HepG2 (cell line): Measurements from ENCODE around the gene MRFAP1. TPM values are rescaled to one million over a fixed set of nuclear protein-coding genes. Genes with fewer than 3 reads are reported as not detected.

Experiments used
- CEBPB ChIP-seq: IDR thresholded peaks from 2 replicates; pipeline ENCODE4 v1.6.1; 2011; ENCODE audit warnings: low read depth, low read length, improper control_type of control experiment, borderline replicate concordance
- ESRRA ChIP-seq: sonication (generic); formaldehyde crosslinking; IDR thresholded peaks from 2 replicates; pipeline ENCODE4 v1.5.1; 2020; ENCODE audit warnings: mild to moderate bottlenecking, low read depth, missing genetic modification reagents
- FOSL2 ChIP-seq: sonication (generic); formaldehyde crosslinking; IDR thresholded peaks from 2 replicates; pipeline ENCODE4 v1.4.0; 2020; ENCODE audit warnings: missing genetic modification reagents
- HMGA1 ChIP-seq: sonication (generic); formaldehyde crosslinking; conservative IDR thresholded peaks from 2 replicates; pipeline ENCODE4 v1.4.0; 2020; ENCODE audit warnings: missing genetic modification reagents
- MAFK ChIP-seq, 2 experiments: IDR thresholded peaks in 1 of 2; conservative IDR thresholded peaks in 1 of 2; 2 replicates each; pipeline ENCODE4 v1.6.1; 2011; ENCODE audit warnings: improper control_type of control experiment in 2 of 2, low read length in 2 of 2
- MBNL3 ChIP-seq: fragments of 250-450 bp; sonication (Bioruptor Pico); conservative IDR thresholded peaks from 2 replicates; pipeline ENCODE4 v1.8.0; 2022; ENCODE audit warnings: mild to moderate bottlenecking, inconsistent platforms
- POGZ ChIP-seq: sonication (generic); formaldehyde crosslinking; IDR thresholded peaks from 2 replicates; pipeline ENCODE4 v1.4.0; 2020; ENCODE audit warnings: mild to moderate bottlenecking, missing genetic modification reagents
- PRPF4 ChIP-seq: fragments of 200-400 bp; formaldehyde crosslinking; IDR thresholded peaks from 2 replicates; pipeline ENCODE4 v1.6.1; 2016; ENCODE audit warnings: low read length, low read depth; ENCODE audit not compliant: poor library complexity, severe bottlenecking
- RAD21 ChIP-seq: fragments of 450-650 bp; formaldehyde crosslinking; IDR thresholded peaks from 2 replicates; pipeline ENCODE4 v1.5.0; 2020; ENCODE audit warnings: mild to moderate bottlenecking
- STAG1 ChIP-seq: sonication (generic); formaldehyde crosslinking; IDR thresholded peaks from 2 replicates; pipeline ENCODE4 v1.4.0; 2020; ENCODE audit warnings: missing genetic modification reagents
- TAF15 ChIP-seq: fragments of 200-400 bp; formaldehyde crosslinking; IDR thresholded peaks from one replicate; pipeline ENCODE4 v1.6.1; 2018; ENCODE audit warnings: mild to moderate bottlenecking, low read depth, low read length; ENCODE audit not compliant: poor library complexity, severe bottlenecking
- TOPORS ChIP-seq: sonication (generic); formaldehyde crosslinking; IDR thresholded peaks from 2 replicates; pipeline ENCODE4 v1.8.0; 2023; ENCODE audit warnings: mild to moderate bottlenecking, missing genetic modification reagents
- ZBTB1 ChIP-seq: sonication (generic); formaldehyde crosslinking; IDR thresholded peaks from 2 replicates; pipeline ENCODE4 v1.4.0; 2020; ENCODE audit warnings: missing genetic modification reagents, borderline replicate concordance
- ZBTB8A ChIP-seq: sonication (generic); formaldehyde crosslinking; IDR thresholded peaks from 2 replicates; pipeline ENCODE4 v1.4.0; 2020; ENCODE audit warnings: mild to moderate bottlenecking, low read depth, missing genetic modification reagents, borderline replicate concordance
- ZNF331 ChIP-seq: sonication (generic); formaldehyde crosslinking; IDR thresholded peaks from 2 replicates; pipeline ENCODE4 v1.4.0; 2020; ENCODE audit warnings: missing genetic modification reagents
- ZNF333 ChIP-seq: sonication (generic); formaldehyde crosslinking; IDR thresholded peaks from 2 replicates; pipeline ENCODE4 v1.4.0; 2020; ENCODE audit warnings: mild to moderate bottlenecking, missing genetic modification reagents, borderline replicate concordance
- ZNF431 ChIP-seq: sonication (generic); formaldehyde crosslinking; IDR thresholded peaks from 2 replicates; pipeline ENCODE4 v1.9.0; 2022; ENCODE audit warnings: missing genetic modification reagents, low read depth, mild to moderate bottlenecking, borderline replicate concordance
- ZNF547 ChIP-seq: sonication (generic); formaldehyde crosslinking; IDR thresholded peaks from 2 replicates; pipeline ENCODE4 v1.5.1; 2020; ENCODE audit warnings: mild to moderate bottlenecking, missing genetic modification reagents
- ZNF549 ChIP-seq: sonication (generic); formaldehyde crosslinking; IDR thresholded peaks from 2 replicates; pipeline ENCODE4 v1.5.0; 2020; ENCODE audit warnings: missing genetic modification reagents
- ZNF761 ChIP-seq: sonication (generic); formaldehyde crosslinking; conservative IDR thresholded peaks from 2 replicates; pipeline ENCODE4 v1.4.0; 2020; ENCODE audit warnings: mild to moderate bottlenecking, missing genetic modification reagents
- ZNF792 ChIP-seq: IDR thresholded peaks from 2 replicates; pipeline ENCODE4 v1.6.1; 2016
- ZNF891 ChIP-seq: sonication (generic); formaldehyde crosslinking; IDR thresholded peaks from 2 replicates; pipeline ENCODE4 v1.5.0; 2020; ENCODE audit warnings: mild to moderate bottlenecking, missing genetic modification reagents
- ZSCAN29 ChIP-seq: sonication (generic); formaldehyde crosslinking; conservative IDR thresholded peaks from 2 replicates; pipeline ENCODE4 v1.4.0; 2020; ENCODE audit warnings: mild to moderate bottlenecking, missing genetic modification reagents
- polyA plus RNA-seq, 8 experiments: library from polyadenylated mRNA; depleted of rRNA in 3 of 8; stranded (reverse) in 7 of 8; unstranded in 1 of 8; fragments of >200 nt; fragmentation: Illumina TruSeq in 4 of 8; extraction: Trizol in 4 of 8; gene quantifications; 2 replicates each; pipeline versions ENCODE4 v1.2.1 to v1.2.3, GENCODE V29; 2011 to 2016; ENCODE audit warnings: low read depth in 4 of 8, missing spikeins in 1 of 8, mixed read lengths in 1 of 8; ENCODE audit not compliant: insufficient read depth in 1 of 8
- total RNA-seq, 5 experiments: library from RNA; depleted of rRNA; stranded (reverse); fragments of >200 nt; fragmentation: Illumina TruSeq; extraction: Trizol; gene quantifications; 2 replicates each; pipeline ENCODE4 v1.2.3, GENCODE V29; 2016; ENCODE audit warnings: low read depth in 1 of 5
- TF ChIP-seq, protein P1 (sequence below): sonication (generic); formaldehyde crosslinking; IDR thresholded peaks from 2 replicates; pipeline ENCODE4 v1.4.0; 2020; ENCODE audit warnings: mild to moderate bottlenecking, missing genetic modification reagents, borderline replicate concordance
- TF ChIP-seq, protein P2 (sequence below): sonication (generic); formaldehyde crosslinking; IDR thresholded peaks from 2 replicates; pipeline ENCODE4 v1.8.0; 2022; ENCODE audit warnings: mild to moderate bottlenecking, missing genetic modification reagents, moderate library complexity
- TF ChIP-seq, protein P3 (sequence below): sonication (generic); formaldehyde crosslinking; conservative IDR thresholded peaks from 2 replicates; pipeline ENCODE4 v1.8.0; 2022; ENCODE audit warnings: low read depth, missing genetic modification reagents
- TF ChIP-seq, protein P4 (sequence below): sonication (generic); formaldehyde crosslinking; IDR thresholded peaks from 2 replicates; pipeline ENCODE4 v1.5.0; 2020; ENCODE audit warnings: mild to moderate bottlenecking, low read depth, missing genetic modification reagents, borderline replicate concordance

The MRFAP1 gene
- total and polyA plus RNA-seq, 2 of the 13 experiments (the other 11 are each of a cell fraction or from before 2014, with no cell fraction given) = 112 to 158 TPM

DNA sequence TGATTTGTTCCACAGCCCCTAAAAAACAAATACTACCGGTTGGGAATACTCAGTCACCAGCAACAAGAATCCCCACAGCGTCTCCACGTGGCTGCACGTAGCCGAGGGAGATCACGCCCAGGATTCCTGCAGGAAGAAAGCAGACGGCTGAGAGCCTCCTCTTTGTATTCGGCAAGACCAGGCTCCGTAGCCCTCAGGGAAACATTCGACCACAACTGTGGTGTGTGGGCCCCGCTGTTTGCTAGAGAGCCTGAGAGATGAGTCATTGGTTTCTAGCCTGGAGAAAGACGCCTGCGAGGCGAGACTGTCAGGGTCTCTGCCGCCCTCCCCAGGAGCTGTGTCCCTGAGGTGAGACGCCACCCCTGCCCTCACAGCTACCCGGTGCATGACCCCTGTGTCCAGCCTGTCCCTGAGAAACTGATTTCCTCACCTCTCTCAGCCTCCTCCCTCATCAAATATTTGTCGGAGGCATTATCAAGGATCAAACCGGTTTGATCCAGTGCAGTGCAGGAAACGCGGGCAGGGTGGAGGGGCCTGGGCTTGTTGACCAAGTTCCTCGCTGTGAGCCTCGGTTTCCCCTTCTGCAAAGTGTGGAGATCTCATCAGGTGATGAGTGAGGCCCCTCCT is 48.5 kb downstream of the MRFAP1 start (continued):
- TF ChIP-seq, protein P1, sequence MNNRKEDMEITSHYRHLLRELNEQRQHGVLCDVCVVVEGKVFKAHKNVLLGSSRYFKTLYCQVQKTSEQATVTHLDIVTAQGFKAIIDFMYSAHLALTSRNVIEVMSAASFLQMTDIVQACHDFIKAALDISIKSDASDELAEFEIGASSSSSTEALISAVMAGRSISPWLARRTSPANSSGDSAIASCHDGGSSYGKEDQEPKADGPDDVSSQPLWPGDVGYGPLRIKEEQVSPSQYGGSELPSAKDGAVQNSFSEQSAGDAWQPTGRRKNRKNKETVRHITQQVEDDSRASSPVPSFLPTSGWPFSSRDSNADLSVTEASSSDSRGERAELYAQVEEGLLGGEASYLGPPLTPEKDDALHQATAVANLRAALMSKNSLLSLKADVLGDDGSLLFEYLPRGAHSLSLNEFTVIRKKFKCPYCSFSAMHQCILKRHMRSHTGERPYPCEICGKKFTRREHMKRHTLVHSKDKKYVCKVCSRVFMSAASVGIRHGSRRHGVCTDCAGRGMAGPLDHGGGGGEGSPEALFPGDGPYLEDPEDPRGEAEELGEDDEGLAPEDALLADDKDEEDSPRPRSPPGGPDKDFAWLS (CRISPR knock-in tag) = no peak
- peak; percentile 53; the same call in 1 of the 2 replicates for TF ChIP-seq ZNF891 (CRISPR knock-in tag)
- TF ChIP-seq ZNF549 (CRISPR knock-in tag) = no peak
- TF ChIP-seq, protein P2, sequence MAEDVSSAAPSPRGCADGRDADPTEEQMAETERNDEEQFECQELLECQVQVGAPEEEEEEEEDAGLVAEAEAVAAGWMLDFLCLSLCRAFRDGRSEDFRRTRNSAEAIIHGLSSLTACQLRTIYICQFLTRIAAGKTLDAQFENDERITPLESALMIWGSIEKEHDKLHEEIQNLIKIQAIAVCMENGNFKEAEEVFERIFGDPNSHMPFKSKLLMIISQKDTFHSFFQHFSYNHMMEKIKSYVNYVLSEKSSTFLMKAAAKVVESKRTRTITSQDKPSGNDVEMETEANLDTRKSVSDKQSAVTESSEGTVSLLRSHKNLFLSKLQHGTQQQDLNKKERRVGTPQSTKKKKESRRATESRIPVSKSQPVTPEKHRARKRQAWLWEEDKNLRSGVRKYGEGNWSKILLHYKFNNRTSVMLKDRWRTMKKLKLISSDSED (CRISPR knock-in tag) = no peak
- TF ChIP-seq PRPF4 = no peak
- no peak for TF ChIP-seq ZNF333 (CRISPR knock-in tag)
- TF ChIP-seq HMGA1 (CRISPR knock-in tag) = no peak
- TF ChIP-seq ZNF331 (CRISPR knock-in tag) = no peak
- no peak; the same call in 1 of the 2 replicates for TF ChIP-seq ESRRA
- no peak for TF ChIP-seq MAFK (conservative IDR thresholded peaks at IDR 0.05 in 1 of 2, IDR thresholded peaks at IDR 0.05 in 1 of 2; ENCODE audit: low read length in 2 of 2)
- TF ChIP-seq ZSCAN29 (CRISPR knock-in tag) = no peak
- no peak for TF ChIP-seq ZBTB1 (CRISPR knock-in tag)
- TF ChIP-seq CEBPB = no peak
- no peak for TF ChIP-seq TOPORS (CRISPR knock-in tag)
- TF ChIP-seq, protein P3, sequence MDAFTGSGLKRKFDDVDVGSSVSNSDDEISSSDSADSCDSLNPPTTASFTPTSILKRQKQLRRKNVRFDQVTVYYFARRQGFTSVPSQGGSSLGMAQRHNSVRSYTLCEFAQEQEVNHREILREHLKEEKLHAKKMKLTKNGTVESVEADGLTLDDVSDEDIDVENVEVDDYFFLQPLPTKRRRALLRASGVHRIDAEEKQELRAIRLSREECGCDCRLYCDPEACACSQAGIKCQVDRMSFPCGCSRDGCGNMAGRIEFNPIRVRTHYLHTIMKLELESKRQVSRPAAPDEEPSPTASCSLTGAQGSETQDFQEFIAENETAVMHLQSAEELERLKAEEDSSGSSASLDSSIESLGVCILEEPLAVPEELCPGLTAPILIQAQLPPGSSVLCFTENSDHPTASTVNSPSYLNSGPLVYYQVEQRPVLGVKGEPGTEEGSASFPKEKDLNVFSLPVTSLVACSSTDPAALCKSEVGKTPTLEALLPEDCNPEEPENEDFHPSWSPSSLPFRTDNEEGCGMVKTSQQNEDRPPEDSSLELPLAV (CRISPR knock-in tag) = no peak
- TF ChIP-seq STAG1 (CRISPR knock-in tag) = no peak; the same call in 1 of the 2 replicates
- TF ChIP-seq RAD21 (CRISPR knock-in tag) = no peak
- TF ChIP-seq ZNF431 = no peak
- peak; percentile 70; the same call in 1 of the 2 replicates for TF ChIP-seq ZNF761 (CRISPR knock-in tag)
- TF ChIP-seq ZNF792 = no peak
- no peak for TF ChIP-seq MBNL3 (CRISPR knock-in tag)
- peak; percentile 63 for TF ChIP-seq ZNF547 (CRISPR knock-in tag)
- no peak for TF ChIP-seq ZBTB8A (CRISPR knock-in tag)
- no peak for TF ChIP-seq TAF15
- peak; percentile 97 for TF ChIP-seq FOSL2 (CRISPR knock-in tag)
- TF ChIP-seq, protein P4, sequence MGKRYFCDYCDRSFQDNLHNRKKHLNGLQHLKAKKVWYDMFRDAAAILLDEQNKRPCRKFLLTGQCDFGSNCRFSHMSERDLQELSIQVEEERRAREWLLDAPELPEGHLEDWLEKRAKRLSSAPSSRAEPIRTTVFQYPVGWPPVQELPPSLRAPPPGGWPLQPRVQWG = no peak
- TF ChIP-seq POGZ (CRISPR knock-in tag) = 0 out of 2 replicates have a peak, but pooled peaks have one; percentile 11
